Astrocyte (in vitro differentiated cells and primary cell): ENCODE data around the gene CCDC88B. TPM values are rescaled to one million over a fixed set of nuclear protein-coding genes. Genes with fewer than 3 reads are reported as not detected.

Source experiments
- DNase-seq: peaks from one replicate; pipeline ENCODE4 v3.0.0-alpha.2; 2010; ENCODE audit warnings: low read depth
- FAIRE-seq: peaks from 2 replicates; lab custom pipeline; 2011; peaks lifted over from hg19 to GRCh38; lab: Jason Lieb, UNC
- H2AFZ ChIP-seq: 2 replicates; pipeline ENCODE4 v1.6.0; 2012; ENCODE audit warnings: low read depth, low read length, inconsistent platforms
- H3K27ac ChIP-seq: 2 replicates; pipeline ENCODE4 v1.5.1; 2011; ENCODE audit warnings: low read depth, low read length, inconsistent platforms
- H3K27me3 ChIP-seq: 2 replicates; pipeline ENCODE4 v1.6.0; 2011; ENCODE audit warnings: low read length, inconsistent platforms; ENCODE audit not compliant: insufficient read depth
- H3K36me3 ChIP-seq: 2 replicates; pipeline ENCODE4 v1.5.1; 2011; ENCODE audit warnings: low read length, inconsistent platforms; ENCODE audit not compliant: insufficient read depth
- H3K4me1 ChIP-seq: 2 replicates; pipeline ENCODE4 v1.5.1; 2011; ENCODE audit warnings: low read length, inconsistent platforms; ENCODE audit not compliant: insufficient read depth
- H3K4me2 ChIP-seq: 2 replicates; pipeline ENCODE4 v1.6.0; 2012; ENCODE audit warnings: low read length, inconsistent platforms
- H3K4me3 ChIP-seq: 2 replicates; pipeline ENCODE4 v1.5.1; 2011; ENCODE audit warnings: low read depth, mild to moderate bottlenecking, low read length, inconsistent platforms; ENCODE audit not compliant: insufficient read depth
- H3K79me2 ChIP-seq: 2 replicates; pipeline ENCODE4 v1.6.0; 2012; ENCODE audit warnings: mild to moderate bottlenecking, low read length, inconsistent platforms; ENCODE audit not compliant: insufficient read depth
- H3K9ac ChIP-seq: 2 replicates; pipeline ENCODE4 v1.6.0; 2012; ENCODE audit warnings: mild to moderate bottlenecking, low read length, inconsistent platforms
- H3K9me3 ChIP-seq: 2 replicates; pipeline ENCODE4 v1.5.1; 2012; ENCODE audit warnings: low read depth, mild to moderate bottlenecking, low read length, inconsistent platforms; ENCODE audit not compliant: insufficient read depth
- H4K20me1 ChIP-seq: 2 replicates; pipeline ENCODE4 v1.6.0; 2012; ENCODE audit warnings: low read length, inconsistent platforms; ENCODE audit not compliant: insufficient read depth
- H3K27ac Mint-ChIP-seq: one replicate; pipeline ENCODE4 v1.8.0; 2021; ENCODE audit warnings: mild to moderate bottlenecking, mixed read lengths; ENCODE audit not compliant: unreplicated experiment
- H3K27me3 Mint-ChIP-seq: one replicate; pipeline ENCODE4 v1.8.0; 2021; ENCODE audit warnings: low read depth, mixed read lengths; ENCODE audit not compliant: unreplicated experiment
- H3K36me3 Mint-ChIP-seq: one replicate; pipeline ENCODE4 v1.8.0; 2021; ENCODE audit warnings: low read depth, mixed read lengths; ENCODE audit not compliant: unreplicated experiment
- H3K4me1 Mint-ChIP-seq: one replicate; pipeline ENCODE4 v1.8.0; 2021; ENCODE audit warnings: low read depth, mixed read lengths; ENCODE audit not compliant: unreplicated experiment
- H3K4me3 Mint-ChIP-seq: one replicate; pipeline ENCODE4 v1.8.0; 2021; ENCODE audit warnings: mild to moderate bottlenecking, moderate library complexity, mixed read lengths; ENCODE audit not compliant: unreplicated experiment
- H3K9me3 Mint-ChIP-seq: one replicate; pipeline ENCODE4 v1.8.0; 2021; ENCODE audit warnings: mild to moderate bottlenecking, mixed read lengths; ENCODE audit not compliant: unreplicated experiment
- EZH2 ChIP-seq: IDR thresholded peaks from 2 replicates; pipeline ENCODE4 v1.6.1; 2012; ENCODE audit warnings: mild to moderate bottlenecking, low read length, inconsistent platforms; ENCODE audit not compliant: insufficient read depth
- total RNA-seq: library from RNA; stranded (reverse); gene quantifications from 2 replicates; pipeline ENCODE4 v1.2.1, GENCODE V29; 2021
- TF ChIP-seq, protein P1 (sequence below): IDR thresholded peaks from 2 replicates; pipeline ENCODE4 v1.5.1; 2011; ENCODE audit warnings: low read depth, mild to moderate bottlenecking, inconsistent platforms, low read length, moderate library complexity; ENCODE audit not compliant: insufficient read depth

The CCDC88B gene
- total RNA-seq, 1 donor from 2014 or later: 1.2 TPM

DNA sequence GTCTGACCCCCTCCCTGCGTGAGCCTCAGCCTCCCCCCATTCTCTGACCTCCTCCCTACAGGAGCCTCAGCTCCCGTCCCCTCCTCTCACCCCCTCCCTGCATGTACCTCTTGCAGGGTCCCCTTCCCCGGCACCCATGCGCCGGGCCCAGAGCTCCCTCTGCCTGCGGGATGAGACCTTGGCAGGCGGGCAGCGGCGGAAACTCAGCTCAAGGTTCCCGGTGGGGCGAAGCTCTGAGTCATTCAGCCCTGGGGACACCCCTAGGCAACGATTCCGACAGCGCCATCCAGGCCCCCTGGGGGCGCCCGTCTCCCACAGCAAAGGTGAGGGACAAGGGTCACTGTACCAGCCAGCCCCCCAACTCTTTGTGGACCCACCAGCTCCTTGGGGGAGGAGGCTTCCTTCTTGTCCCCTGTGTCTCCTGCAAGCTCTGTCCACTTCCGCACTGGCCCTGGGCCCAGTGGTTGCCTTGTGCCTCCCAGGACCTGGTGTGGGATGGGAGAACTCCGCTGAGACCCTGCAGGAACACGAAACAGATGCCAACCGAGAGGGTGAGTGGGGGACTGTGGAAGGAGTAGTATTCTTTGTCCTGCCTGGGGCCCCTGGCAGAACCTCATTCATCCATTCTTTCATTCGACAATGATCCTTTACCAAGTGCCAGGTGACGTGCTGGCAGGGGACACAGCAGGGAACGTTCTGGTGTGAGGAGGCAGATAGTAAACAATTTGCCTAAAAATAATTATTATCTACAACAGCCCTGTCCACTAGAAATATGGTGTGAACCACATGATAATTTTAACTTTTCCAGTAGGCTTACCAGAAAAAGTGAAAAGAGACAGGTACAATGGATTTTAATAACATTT is 15.3 kb downstream of the CCDC88B start:
- no peaks in the 10 kb centered on the region for H3K27me3 ChIP-seq
- peaks cover 9% of the 10 kb centered on the region for H4K20me1 ChIP-seq
- peak overlapping the region; percentile 82 for H3K4me2 ChIP-seq
- no peaks in the 10 kb centered on the region for H3K36me3 ChIP-seq
- FAIRE-seq (no peak), DNase-seq (peak; percentile 59)
- no peaks in the 10 kb centered on the region for H3K9me3 ChIP-seq
- Mint-ChIP-seq H3K27me3 (peaks cover 7% of the 10 kb centered on the region), H3K4me3 (no peak overlapping the region), H3K36me3 (no peaks in the 10 kb centered on the region), H3K9me3 (no peaks in the 10 kb centered on the region), H3K27ac (no peak overlapping the region), H3K4me1 (peaks cover 11% of the 10 kb centered on the region)
- peak overlapping the region; percentile 59 for H3K9ac ChIP-seq
- peak overlapping the region; percentile 74 for H2AFZ ChIP-seq
- peaks cover 34% of the 10 kb centered on the region for H3K4me1 ChIP-seq
- H3K4me3 ChIP-seq: peak overlapping the region; percentile 26
- no peak overlapping the region for H3K27ac ChIP-seq
- peaks cover 17% of the 10 kb centered on the region for H3K79me2 ChIP-seq
- no peak for TF ChIP-seq EZH2
- TF ChIP-seq, protein P1, sequence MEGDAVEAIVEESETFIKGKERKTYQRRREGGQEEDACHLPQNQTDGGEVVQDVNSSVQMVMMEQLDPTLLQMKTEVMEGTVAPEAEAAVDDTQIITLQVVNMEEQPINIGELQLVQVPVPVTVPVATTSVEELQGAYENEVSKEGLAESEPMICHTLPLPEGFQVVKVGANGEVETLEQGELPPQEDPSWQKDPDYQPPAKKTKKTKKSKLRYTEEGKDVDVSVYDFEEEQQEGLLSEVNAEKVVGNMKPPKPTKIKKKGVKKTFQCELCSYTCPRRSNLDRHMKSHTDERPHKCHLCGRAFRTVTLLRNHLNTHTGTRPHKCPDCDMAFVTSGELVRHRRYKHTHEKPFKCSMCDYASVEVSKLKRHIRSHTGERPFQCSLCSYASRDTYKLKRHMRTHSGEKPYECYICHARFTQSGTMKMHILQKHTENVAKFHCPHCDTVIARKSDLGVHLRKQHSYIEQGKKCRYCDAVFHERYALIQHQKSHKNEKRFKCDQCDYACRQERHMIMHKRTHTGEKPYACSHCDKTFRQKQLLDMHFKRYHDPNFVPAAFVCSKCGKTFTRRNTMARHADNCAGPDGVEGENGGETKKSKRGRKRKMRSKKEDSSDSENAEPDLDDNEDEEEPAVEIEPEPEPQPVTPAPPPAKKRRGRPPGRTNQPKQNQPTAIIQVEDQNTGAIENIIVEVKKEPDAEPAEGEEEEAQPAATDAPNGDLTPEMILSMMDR: peak; percentile 45

DNA sequence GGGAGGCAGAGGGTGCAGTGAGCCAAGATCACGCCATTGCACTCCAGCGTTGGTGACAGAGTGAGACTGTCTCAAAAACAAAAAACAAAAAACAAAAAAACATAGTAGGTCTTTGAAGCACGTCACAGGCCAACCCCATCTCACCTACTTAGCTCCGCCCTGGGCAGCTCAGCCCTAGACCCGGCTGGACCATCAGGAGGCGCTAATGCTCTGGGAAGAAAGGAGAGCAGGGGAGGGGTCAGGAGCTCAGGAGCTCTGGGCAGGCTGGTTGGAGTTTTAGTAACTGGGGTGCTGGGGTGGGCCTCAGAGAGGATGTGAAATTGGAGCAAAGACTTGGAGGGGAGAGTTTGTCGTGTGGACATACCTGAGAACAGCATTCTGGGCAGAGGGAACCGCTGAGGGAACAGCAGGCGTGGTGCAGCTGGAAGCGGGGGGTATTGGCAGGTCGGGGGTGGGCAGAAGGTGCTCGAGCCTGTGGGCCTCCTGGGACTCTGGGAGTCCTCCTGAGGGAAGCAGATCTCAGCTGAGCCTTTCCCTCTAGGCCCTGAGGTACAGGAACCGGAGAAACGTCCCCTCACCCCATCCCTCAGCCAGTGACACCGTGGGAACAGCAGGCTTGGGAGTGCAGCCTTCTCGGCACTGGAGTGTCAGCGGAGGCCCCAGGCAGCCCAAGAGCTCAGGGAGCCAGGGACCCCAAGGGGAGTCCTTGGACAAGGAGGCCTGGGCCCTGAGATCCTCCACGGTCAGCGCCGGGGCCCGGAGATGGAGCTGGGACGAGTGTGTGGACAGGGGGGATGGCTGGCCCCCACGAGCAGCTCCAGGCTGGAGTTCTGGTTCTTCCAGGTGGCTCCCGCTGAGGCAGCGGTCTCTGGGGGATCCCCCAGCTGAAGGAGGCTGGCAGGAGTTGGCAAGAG is 16.8 kb downstream of the CCDC88B start:
- Histone ChIP-seq H3K4me3 (no peak overlapping the region), H3K4me1 (peaks cover 35% of the 10 kb centered on the region), H2AFZ (no peak overlapping the region), H4K20me1 (peaks cover 21% of the 10 kb centered on the region), H3K9ac (no peak overlapping the region), H3K36me3 (no peaks in the 10 kb centered on the region), H3K27me3 (no peaks in the 10 kb centered on the region), H3K27ac (no peak overlapping the region), H3K4me2 (no peak overlapping the region), H3K79me2 (peaks cover 23% of the 10 kb centered on the region), H3K9me3 (no peaks in the 10 kb centered on the region)
- Mint-ChIP-seq H3K27ac (peak overlapping the region; percentile 24), H3K4me3 (no peak overlapping the region), H3K36me3 (peaks cover 1% of the 10 kb centered on the region), H3K4me1 (peaks cover 11% of the 10 kb centered on the region), H3K27me3 (peaks cover 1% of the 10 kb centered on the region), H3K9me3 (no peaks in the 10 kb centered on the region)
- DNase-seq: no peak
- no peak for FAIRE-seq
- TF ChIP-seq, protein P1: peak; percentile 36
- TF ChIP-seq EZH2: no peak
